HuH-7.5 (cell line): ENCODE measurements around the gene SASH1.

Experiments used
- DNase-seq: peaks from one replicate; pipeline ENCODE4 v3.0.0; 2011; ENCODE audit warnings: low spot score

Gene SASH1

GRCh38 chr6:148523048-148523447 is 180.4 kb downstream of the SASH1 start:
- DNase-seq = no peak

- no peak for DNase-seq
Observed at GRCh38 chr6:148523551-148523950, 180.9 kb downstream of the SASH1 start.

GRCh38 chr6:148524471-148524882 is 181.8 kb downstream of the SASH1 start:
- no peak for DNase-seq

- no peak for DNase-seq
Observed at GRCh38 chr6:148524976-148525375, 182.3 kb downstream of the SASH1 start.

- no peak for DNase-seq
Observed at GRCh38 chr6:148525453-148525852, 182.8 kb downstream of the SASH1 start.

GRCh38 chr6:148526145-148526544 is 183.5 kb downstream of the SASH1 start:
- no peak for DNase-seq

GRCh38 chr6:148528292-148528691 is 185.7 kb downstream of the SASH1 start:
- DNase-seq = no peak

GRCh38 chr6:148529010-148529409 is 186.4 kb downstream of the SASH1 start:
- no peak for DNase-seq

GRCh38 chr6:148530394-148530953 is 187.8 kb downstream of the SASH1 start:
- no peak for DNase-seq

GRCh38 chr6:148530976-148531375 is 188.3 kb downstream of the SASH1 start:
- DNase-seq = no peak

GRCh38 chr6:148532698-148533097 is 190.1 kb downstream of the SASH1 start:
- DNase-seq = no peak

GRCh38 chr6:148533309-148534107 is 190.9 kb downstream of the SASH1 start:
- DNase-seq = no peak

- DNase-seq = no peak
Observed at GRCh38 chr6:148534871-148535270, 192.2 kb downstream of the SASH1 start.

- DNase-seq = no peak
Observed at GRCh38 chr6:148535381-148535780, 192.7 kb downstream of the SASH1 start.

- DNase-seq = no peak
Observed at GRCh38 chr6:148535976-148536375, 193.3 kb downstream of the SASH1 start.

GRCh38 chr6:148538261-148539190 is 195.9 kb downstream of the SASH1 start:
- DNase-seq = no peak

GRCh38 chr6:148543540-148543939 is 200.9 kb downstream of the SASH1 start:
- no peak for DNase-seq

- no peak for DNase-seq
Observed at GRCh38 chr6:148544421-148544820, 201.8 kb downstream of the SASH1 start.

GRCh38 chr6:148545901-148546300 is 203.3 kb downstream of the SASH1 start:
- DNase-seq = no peak

- DNase-seq = no peak
Observed at GRCh38 chr6:148547110-148547509, 204.5 kb downstream of the SASH1 start.

- no peak for DNase-seq
Observed at GRCh38 chr6:148548065-148548748, 205.6 kb downstream of the SASH1 start.

GRCh38 chr6:148548749-148549140 is 206.1 kb downstream of the SASH1 start:
- no peak for DNase-seq
